Measurements from ENCODE around the gene TUBB.

GRCh38 chr6:30740540-30740870, 20.4 kb downstream of the TUBB start:
- TF ChIP-seq TAF1 (IDR thresholded peaks at IDR 0.05; ENCODE audit: low read depth, low read length) (no peak), POLR2A (IDR thresholded peaks at IDR 0.05; ENCODE audit: low read depth, low read length) (no peak), PAX5 (IDR thresholded peaks at IDR 0.05; ENCODE audit: insufficient read depth, low read length, severe bottlenecking) (no peak)
